ENCODE measurements around the gene SUGP1. TPM values are rescaled to one million over a fixed set of nuclear protein-coding genes. Genes with fewer than 3 reads are reported as not detected.

The SUGP1 gene
- total and polyA plus RNA-seq, 7 donors, result 20.6 to 35.8 (median 26.3) TPM

GRCh38 chr19:19308373-19308772, 11.9 kb downstream of the SUGP1 start:
- Histone ChIP-seq H3K27me3 (ENCODE audit: insufficient read depth in 3 of 3, low read length in 2 of 3) (no peaks in the 10 kb centered on the region), H3K36me3 (ENCODE audit: insufficient read depth in 1 of 2, low read depth in 1 of 2) (peaks cover 0 to 90% of the 10 kb centered on the region in 2 donors), H3K27ac (no peak overlapping the region), H3K4me1 (no peaks in the 10 kb centered on the region), H3K4me3 (no peak overlapping the region), H3K9me3 (no peaks in the 10 kb centered on the region)
- TF ChIP-seq CTCF (IDR thresholded peaks at IDR 0.05), result no peak
- ATAC-seq (no peak), DNase-seq (no peak)
- WGBS, 3 donors, result 93 to 95% (median 95%) methylated on average over 10 of the region's 10 CpGs
- intact Hi-C loops (cut with DNase I), result no loop called here

- WGBS, 3 donors, result 90 to 96% (median 93%) methylated on average over 9 of the region's 9 CpGs
- ATAC-seq, result no peak
Measured at GRCh38 chr19:19306191-19306590, 14.1 kb downstream of the SUGP1 start.

GRCh38 chr19:19305696-19306095, 14.6 kb downstream of the SUGP1 start:
- intact Hi-C loops (cut with DNase I), result no loop called here
- Histone ChIP-seq H3K36me3 (ENCODE audit: insufficient read depth in 1 of 2, low read depth in 1 of 2) (peaks cover 0 to 92% of the 10 kb centered on the region in 2 donors), H3K4me1 (no peaks in the 10 kb centered on the region), H3K9me3 (no peaks in the 10 kb centered on the region), H3K4me3 (no peak overlapping the region), H3K27me3 (ENCODE audit: insufficient read depth in 3 of 3, low read length in 2 of 3) (no peaks in the 10 kb centered on the region), H3K27ac (no peak overlapping the region)
- ATAC-seq (no peak), DNase-seq (no peak)
- TF ChIP-seq CTCF (IDR thresholded peaks at IDR 0.05), result no peak
- 85 to 90% (median 87%) methylated on average over 16 of the region's 16 CpGs for WGBS, 3 donors

More at GRCh38 chr19:19306191-19306590, 14.1 kb downstream of the SUGP1 start:
- Histone ChIP-seq H3K4me1 (no peaks in the 10 kb centered on the region), H3K9me3 (no peaks in the 10 kb centered on the region), H3K4me3 (no peak overlapping the region), H3K36me3 (ENCODE audit: insufficient read depth in 1 of 2, low read depth in 1 of 2) (peaks cover 0 to 92% of the 10 kb centered on the region in 2 donors), H3K27me3 (ENCODE audit: insufficient read depth in 3 of 3, low read length in 2 of 3) (no peaks in the 10 kb centered on the region), H3K27ac (no peak overlapping the region)
- TF ChIP-seq CTCF (IDR thresholded peaks at IDR 0.05), result no peak
- no peak for DNase-seq
- intact Hi-C loops (cut with DNase I), result no loop called here

GRCh38 chr19:19305066-19305465, 15.2 kb downstream of the SUGP1 start:
- H3K27me3 ChIP-seq (ENCODE audit: insufficient read depth in 3 of 3, low read length in 2 of 3), result no peaks in the 10 kb centered on the region
- H3K4me1 ChIP-seq, result no peaks in the 10 kb centered on the region
- H3K36me3 ChIP-seq (ENCODE audit: insufficient read depth in 1 of 2, low read depth in 1 of 2), result peaks cover 0 to 92% of the 10 kb centered on the region in 2 donors
- no peak for TF ChIP-seq CTCF (IDR thresholded peaks at IDR 0.05)
- intact Hi-C loops (cut with DNase I), result no loop called here
- DNase-seq (no peak), ATAC-seq (no peak)
- 85 to 94% (median 93%) methylated on average over 9 to 10 of the region's 10 CpGs for WGBS, 3 donors
- no peaks in the 10 kb centered on the region for H3K9me3 ChIP-seq
- no peak overlapping the region for H3K27ac ChIP-seq
- H3K4me3 ChIP-seq, result no peak overlapping the region
